Naive B cell (primary cell): ENCODE data around the gene TMPRSS11B. TPM values are rescaled to one million over a fixed set of nuclear protein-coding genes. Genes with fewer than 3 reads are reported as not detected.

Experiments used
- ATAC-seq, 2 donors: fragments of 150-1000 bp; cut with Tn5 transposase; 2 replicates each; pipeline ENCODE4 v1.10.0; 2021; ENCODE audit warnings: low read depth in 2 of 2, mild to moderate bottlenecking in 2 of 2, moderate library complexity in 2 of 2
- DNase-seq: peaks from one replicate; pipeline ENCODE4 v3.0.0; 2022
- H3K27ac Mint-ChIP-seq, 6 donors: one replicate each; pipeline ENCODE4 v1.8.0; 2020 to 2022; ENCODE audit warnings: mild to moderate bottlenecking in 6 of 6, mixed read lengths in 6 of 6, moderate library complexity in 5 of 6, inconsistent platforms in 2 of 6
- H3K27me3 Mint-ChIP-seq, 3 donors: one replicate each; pipeline ENCODE4 v1.8.0; 2021 to 2022; ENCODE audit warnings: mixed read lengths in 3 of 3, mild to moderate bottlenecking in 1 of 3
- H3K36me3 Mint-ChIP-seq, 2 donors: one replicate each; pipeline ENCODE4 v1.8.0; 2020 to 2022; ENCODE audit warnings: mixed read lengths in 2 of 2, inconsistent platforms in 1 of 2, mild to moderate bottlenecking in 1 of 2
- H3K4me1 Mint-ChIP-seq, 3 donors: one replicate each; pipeline ENCODE4 v1.8.0; 2020 to 2022; ENCODE audit warnings: mixed read lengths in 3 of 3, inconsistent platforms in 1 of 3, mild to moderate bottlenecking in 1 of 3, moderate library complexity in 1 of 3
- H3K4me3 Mint-ChIP-seq, 8 donors: one replicate each; pipeline ENCODE4 v1.8.0; 2020 to 2022; ENCODE audit warnings: mild to moderate bottlenecking in 8 of 8, mixed read lengths in 8 of 8, moderate library complexity in 8 of 8, inconsistent platforms in 2 of 8
- H3K9me3 Mint-ChIP-seq, 7 donors: one replicate each; pipeline ENCODE4 v1.8.0; 2020 to 2022; ENCODE audit warnings: mixed read lengths in 7 of 7, mild to moderate bottlenecking in 5 of 7, inconsistent platforms in 2 of 7, moderate library complexity in 1 of 7
- polyA plus RNA-seq, 6 donors: library from polyadenylated mRNA; unstranded; fragments of 300-500 nt; fragmentation: Illumina TruSeq; gene quantifications; one replicate each; pipeline ENCODE4 v1.2.3, GENCODE V29; 2021; ENCODE audit warnings: low read depth in 6 of 6

The TMPRSS11B gene
- polyA plus RNA-seq, 6 donors from 2014 or later = not detected

DNA sequence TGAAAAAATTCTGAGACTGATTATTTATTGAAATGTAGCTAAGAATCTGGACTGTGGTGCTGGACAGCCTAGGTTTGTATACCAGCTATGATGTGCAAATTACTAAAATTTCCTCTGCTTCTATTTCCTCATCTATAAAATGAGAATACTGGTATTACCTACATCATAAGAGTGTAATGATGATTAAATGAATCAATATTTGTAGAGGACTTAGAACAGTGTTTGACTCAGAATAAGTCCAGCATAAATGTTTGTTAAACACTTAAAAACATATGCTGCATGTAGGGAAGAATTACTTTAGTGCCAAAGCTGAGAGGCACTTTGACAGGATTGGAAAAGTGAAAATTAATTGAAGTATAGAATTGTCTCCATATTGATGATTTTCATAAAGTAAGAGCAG is 60.6 kb downstream of the TMPRSS11B start:
- Mint-ChIP-seq H3K4me3 (no peak overlapping the region), H3K9me3 (no peaks in the 10 kb centered on the region), H3K27ac (no peak overlapping the region), H3K36me3 (no peaks in the 10 kb centered on the region), H3K27me3 (peaks cover 10 to 25% (median 10%) of the 10 kb centered on the region in 3 donors), H3K4me1 (no peaks in the 10 kb centered on the region)
- ATAC-seq = no peak
- no peak for DNase-seq

DNA sequence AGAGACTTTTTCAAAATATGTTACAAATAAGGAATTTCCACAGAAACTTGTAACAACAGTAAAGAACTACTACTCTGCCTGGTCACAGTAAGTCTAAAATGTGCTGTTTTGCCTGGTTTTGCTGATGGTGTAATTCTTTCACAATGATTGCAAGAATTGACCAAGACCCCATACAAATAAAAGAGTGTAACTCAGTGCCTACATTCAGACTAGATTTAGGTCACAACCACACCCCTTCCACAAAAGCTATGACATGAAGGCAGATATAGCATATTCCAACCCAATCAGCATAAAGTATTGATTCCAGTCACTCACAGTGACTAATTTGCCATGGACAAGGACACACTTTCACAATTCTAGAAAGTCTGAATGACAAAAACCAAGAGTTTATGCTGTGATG is 62.1 kb downstream of the TMPRSS11B start:
- Mint-ChIP-seq H3K27ac (no peak overlapping the region), H3K4me1 (no peaks in the 10 kb centered on the region), H3K9me3 (no peaks in the 10 kb centered on the region), H3K27me3 (peaks cover 10 to 12% (median 10%) of the 10 kb centered on the region in 3 donors), H3K4me3 (no peak overlapping the region), H3K36me3 (no peaks in the 10 kb centered on the region)
- DNase-seq = no peak
- no peak for ATAC-seq

DNA sequence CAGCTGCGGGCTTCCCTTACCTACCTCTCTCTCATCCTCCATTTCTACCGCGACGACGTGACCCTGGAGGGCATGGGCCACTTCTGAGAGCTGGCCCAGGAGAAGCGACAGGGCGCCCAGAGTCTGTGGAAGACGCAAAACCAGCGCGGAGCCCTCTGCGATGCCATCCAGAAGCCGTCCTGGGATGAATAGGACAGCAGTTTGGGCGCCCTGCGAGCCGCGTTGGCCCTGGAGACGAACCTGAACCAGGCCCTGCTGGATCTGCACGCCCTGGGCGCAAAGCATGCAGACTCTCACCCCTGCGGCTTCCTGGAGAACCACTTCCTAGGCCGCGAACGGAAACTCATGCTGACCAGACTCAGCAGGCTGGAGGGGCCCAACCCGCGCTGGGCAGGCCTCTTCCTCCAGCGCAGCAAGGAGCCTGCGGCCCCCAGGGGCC is 63.1 kb downstream of the TMPRSS11B start:
- Mint-ChIP-seq H3K9me3 (no peaks in the 10 kb centered on the region), H3K4me1 (no peaks in the 10 kb centered on the region), H3K27me3 (peaks cover 10 to 12% (median 10%) of the 10 kb centered on the region in 3 donors), H3K4me3 (no peak overlapping the region), H3K27ac (no peak overlapping the region), H3K36me3 (no peaks in the 10 kb centered on the region)
- DNase-seq (no peak), ATAC-seq (no peak)

DNA sequence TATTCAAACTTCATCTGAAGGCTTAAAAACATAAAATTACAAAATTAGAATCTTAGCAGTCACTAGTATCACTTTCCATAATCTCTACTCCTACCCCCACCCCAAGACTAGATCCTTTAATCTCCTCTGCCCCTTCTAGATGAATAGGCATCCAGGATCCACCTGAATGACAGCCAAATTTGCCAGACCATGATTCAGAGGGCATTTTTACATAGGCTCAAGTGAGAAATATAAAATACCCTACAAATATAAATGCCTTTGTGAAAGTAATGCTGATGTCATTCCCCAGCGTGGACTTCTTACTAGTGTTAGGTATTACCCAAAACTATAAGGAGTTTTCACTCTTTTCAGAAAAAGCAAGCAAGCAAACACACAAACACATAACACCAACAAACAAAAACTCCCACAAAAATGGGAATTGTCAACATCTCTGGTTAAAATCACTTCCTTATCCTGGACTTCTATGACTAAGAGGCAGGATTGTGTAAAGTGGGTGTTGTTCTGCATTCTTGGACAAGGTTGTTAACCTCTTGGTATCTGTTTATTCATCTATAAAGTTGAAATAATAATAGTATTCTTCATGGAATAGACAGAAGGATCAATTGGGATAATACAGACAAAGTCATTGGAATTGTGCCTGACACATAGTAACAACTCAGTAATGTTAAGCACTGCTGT is 64.5 kb downstream of the TMPRSS11B start:
- Mint-ChIP-seq H3K4me1 (no peaks in the 10 kb centered on the region), H3K27me3 (peaks cover 4 to 12% (median 10%) of the 10 kb centered on the region in 3 donors), H3K4me3 (no peak overlapping the region), H3K27ac (no peak overlapping the region), H3K36me3 (no peaks in the 10 kb centered on the region), H3K9me3 (no peaks in the 10 kb centered on the region)
- ATAC-seq (no peak), DNase-seq (no peak)

DNA sequence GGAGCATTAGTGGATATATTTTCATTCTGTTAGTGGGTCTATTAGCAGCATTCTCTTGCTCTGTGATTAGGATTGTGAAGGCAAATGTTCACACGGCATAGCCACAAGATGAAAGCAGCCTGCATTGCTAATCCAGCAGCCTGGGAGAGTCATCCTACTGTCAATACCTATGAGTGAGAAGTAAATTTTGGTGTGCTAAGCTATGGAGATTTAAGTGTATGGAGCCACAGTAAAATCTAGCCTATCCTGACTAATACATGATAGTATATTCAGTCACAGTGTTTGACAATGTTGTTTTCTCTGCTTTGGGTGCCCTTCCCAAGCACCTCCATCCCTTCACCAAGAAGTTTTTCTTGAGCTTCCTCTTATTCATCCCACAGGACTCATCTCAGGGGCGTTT is 68.6 kb downstream of the TMPRSS11B start:
- DNase-seq = no peak
- H3K4me3 Mint-ChIP-seq = no peak overlapping the region
- peak overlapping the region in 2 of 6 donors; percentile 39 to 49 for H3K27ac Mint-ChIP-seq
- no peaks in the 10 kb centered on the region for H3K4me1 Mint-ChIP-seq
- peaks cover 0 to 2% (median 0%) of the 10 kb centered on the region in 7 donors for H3K9me3 Mint-ChIP-seq
- no peaks in the 10 kb centered on the region for H3K36me3 Mint-ChIP-seq
- H3K27me3 Mint-ChIP-seq = peaks cover 0 to 2% (median under 1%) of the 10 kb centered on the region in 3 donors
- ATAC-seq = no peak

Other genes with a start within 250 kb of the TMPRSS11B start
- gene TMPRSS11F, start 115.8 kb downstream of the TMPRSS11B start, polyA plus RNA-seq = not detected
- 10 to 100 TPM; 13.8 to 49.5 (median 35.1) TPM for gene YTHDC1, start 104.4 kb upstream of the TMPRSS11B start, polyA plus RNA-seq
- not detected for gene TMPRSS11E, start 201.8 kb upstream of the TMPRSS11B start, polyA plus RNA-seq